Memory B cell (primary cell): ENCODE results near the gene ANKS4B.
"Not testable (repeated sequence)": the region's sequence is repeated elsewhere in the genome, so short reads cannot be mapped to it uniquely, and the experiment has no call there.

Experiments used
- ATAC-seq: fragments of 150-1000 bp; cut with Tn5 transposase; 2 replicates; pipeline ENCODE4 v1.10.0; 2021; ENCODE audit warnings: low read depth, mild to moderate bottlenecking, moderate library complexity
- DNase-seq, 2 donors: peaks; one replicate each; pipeline ENCODE4 v3.0.0; 2022; ENCODE audit warnings: low spot score in 2 of 2
- H3K27ac Mint-ChIP-seq: one replicate; pipeline ENCODE4 v1.8.0; 2022; ENCODE audit warnings: mild to moderate bottlenecking, moderate library complexity, mixed read lengths
- H3K27me3 Mint-ChIP-seq: one replicate; pipeline ENCODE4 v1.8.0; 2022; ENCODE audit warnings: mixed read lengths
- H3K36me3 Mint-ChIP-seq: one replicate; pipeline ENCODE4 v1.8.0; 2022; ENCODE audit warnings: mild to moderate bottlenecking, mixed read lengths
- H3K4me1 Mint-ChIP-seq: one replicate; pipeline ENCODE4 v1.8.0; 2022; ENCODE audit warnings: mixed read lengths
- H3K4me3 Mint-ChIP-seq: one replicate; pipeline ENCODE4 v1.8.0; 2022; ENCODE audit warnings: mild to moderate bottlenecking, moderate library complexity, mixed read lengths
- H3K9me3 Mint-ChIP-seq: one replicate; pipeline ENCODE4 v1.8.0; 2022; ENCODE audit warnings: mixed read lengths

The ANKS4B gene

GRCh38 chr16:21233521-21234150, at the start of gene ANKS4B:
ANKS4B (plus strand) TSS chr16:21233699; CDS start chr16:21233738, 39 bp downstream.
- no peaks in the 10 kb centered on the region for H3K36me3 Mint-ChIP-seq
- peaks cover 16% of the 10 kb centered on the region for H3K27me3 Mint-ChIP-seq
- H3K4me1 Mint-ChIP-seq, result no peaks in the 10 kb centered on the region
- DNase-seq, result no peak
- ATAC-seq, result no peak
- H3K9me3 Mint-ChIP-seq, result no peaks in the 10 kb centered on the region
- no peak within 1 kb of the TSS for H3K4me3 Mint-ChIP-seq
- no peak within 1 kb of the TSS for H3K27ac Mint-ChIP-seq

- no peak for DNase-seq
- H3K27me3 Mint-ChIP-seq, result no peaks in the 10 kb centered on the region
- ATAC-seq, result no peak
- H3K4me3 Mint-ChIP-seq, result no peak overlapping the region
- peak overlapping the region; percentile 74 for H3K27ac Mint-ChIP-seq
- H3K4me1 Mint-ChIP-seq, result peaks cover 11% of the 10 kb centered on the region
- H3K36me3 Mint-ChIP-seq, result peaks cover 33% of the 10 kb centered on the region
- H3K9me3 Mint-ChIP-seq, result peaks cover 12% of the 10 kb centered on the region
These were observed 49.5 kb upstream of the ANKS4B start for GRCh38 chr16:21183995-21184394.

- Mint-ChIP-seq H3K9me3 (peaks cover 12% of the 10 kb centered on the region), H3K27me3 (no peaks in the 10 kb centered on the region), H3K4me3 (no peak overlapping the region), H3K36me3 (peaks cover 29% of the 10 kb centered on the region), H3K27ac (peak overlapping the region; percentile 74), H3K4me1 (peaks cover 11% of the 10 kb centered on the region)
- ATAC-seq (peak; percentile 61), DNase-seq (no peak)
These were observed 48.7 kb upstream of the ANKS4B start for GRCh38 chr16:21184834-21185233.

GRCh38 chr16:21185659-21186325, 47.7 kb upstream of the ANKS4B start:
- H3K27me3 Mint-ChIP-seq, result no peaks in the 10 kb centered on the region
- DNase-seq (no peak), ATAC-seq (no peak)
- H3K36me3 Mint-ChIP-seq, result peaks cover 26% of the 10 kb centered on the region
- H3K9me3 Mint-ChIP-seq, result peaks cover 12% of the 10 kb centered on the region
- no peak overlapping the region for H3K27ac Mint-ChIP-seq
- peaks cover 11% of the 10 kb centered on the region for H3K4me1 Mint-ChIP-seq
- no peak overlapping the region for H3K4me3 Mint-ChIP-seq

GRCh38 chr16:21186326-21186691, 47.2 kb upstream of the ANKS4B start:
- Mint-ChIP-seq H3K27ac (no peak overlapping the region), H3K9me3 (peaks cover 12% of the 10 kb centered on the region), H3K4me3 (no peak overlapping the region), H3K4me1 (peaks cover 11% of the 10 kb centered on the region), H3K27me3 (no peaks in the 10 kb centered on the region), H3K36me3 (peaks cover 22% of the 10 kb centered on the region)
- ATAC-seq (no peak), DNase-seq (no peak)

- ATAC-seq (no peak), DNase-seq (no peak)
- Mint-ChIP-seq H3K9me3 (peaks cover 5% of the 10 kb centered on the region), H3K27me3 (no peaks in the 10 kb centered on the region), H3K4me3 (no peak overlapping the region), H3K4me1 (peaks cover 11% of the 10 kb centered on the region), H3K36me3 (peaks cover 4% of the 10 kb centered on the region), H3K27ac (no peak overlapping the region)
These were observed 44.2 kb upstream of the ANKS4B start for GRCh38 chr16:21189311-21189710.

- Mint-ChIP-seq H3K36me3 (no peaks in the 10 kb centered on the region), H3K4me1 (peaks cover 8% of the 10 kb centered on the region), H3K9me3 (no peaks in the 10 kb centered on the region), H3K27me3 (no peaks in the 10 kb centered on the region), H3K4me3 (no peak overlapping the region), H3K27ac (no peak overlapping the region)
- ATAC-seq, result no peak
- DNase-seq, result no peak
These were observed 43.5 kb upstream of the ANKS4B start for GRCh38 chr16:21190013-21190412.

- no peaks in the 10 kb centered on the region for H3K9me3 Mint-ChIP-seq
- no peaks in the 10 kb centered on the region for H3K36me3 Mint-ChIP-seq
- H3K4me1 Mint-ChIP-seq, result peaks cover 8% of the 10 kb centered on the region
- H3K27ac Mint-ChIP-seq, result no peak overlapping the region
- ATAC-seq, result no peak
- no peak overlapping the region for H3K4me3 Mint-ChIP-seq
- no peak for DNase-seq
- no peaks in the 10 kb centered on the region for H3K27me3 Mint-ChIP-seq
These were observed 42.9 kb upstream of the ANKS4B start for GRCh38 chr16:21190599-21190998.

GRCh38 chr16:21192991-21193390, 40.5 kb upstream of the ANKS4B start:
- Mint-ChIP-seq H3K36me3 (no peaks in the 10 kb centered on the region), H3K27ac (no peak overlapping the region)

GRCh38 chr16:21194771-21195301, 38.7 kb upstream of the ANKS4B start:
- H3K27ac Mint-ChIP-seq, result no peak overlapping the region
- H3K27me3 Mint-ChIP-seq, result peaks cover 5% of the 10 kb centered on the region
- ATAC-seq (no peak), DNase-seq (no peak)
- H3K4me1 Mint-ChIP-seq, result peaks cover 10% of the 10 kb centered on the region
- no peaks in the 10 kb centered on the region for H3K9me3 Mint-ChIP-seq
- H3K4me3 Mint-ChIP-seq, result no peak overlapping the region
- no peaks in the 10 kb centered on the region for H3K36me3 Mint-ChIP-seq

More at GRCh38 chr16:21192991-21193390, 40.5 kb upstream of the ANKS4B start:
- H3K9me3 Mint-ChIP-seq, result no peaks in the 10 kb centered on the region
- peaks cover 13% of the 10 kb centered on the region for H3K4me1 Mint-ChIP-seq
- no peak for DNase-seq
- H3K4me3 Mint-ChIP-seq, result no peak overlapping the region
- no peak for ATAC-seq
- H3K27me3 Mint-ChIP-seq, result no peaks in the 10 kb centered on the region

- not testable (repeated sequence) for H3K27me3 Mint-ChIP-seq, H3K36me3 Mint-ChIP-seq, H3K9me3 Mint-ChIP-seq, H3K4me1 Mint-ChIP-seq, H3K27ac Mint-ChIP-seq, ATAC-seq, H3K4me3 Mint-ChIP-seq, DNase-seq
These were observed 38.2 kb upstream of the ANKS4B start for GRCh38 chr16:21195330-21195729.

- peaks cover 10% of the 10 kb centered on the region for H3K4me1 Mint-ChIP-seq
- peaks cover 15% of the 10 kb centered on the region for H3K27me3 Mint-ChIP-seq
- H3K4me3 Mint-ChIP-seq, result no peak overlapping the region
- DNase-seq (no peak), ATAC-seq (peak; percentile 64)
- H3K27ac Mint-ChIP-seq, result no peak overlapping the region
- no peaks in the 10 kb centered on the region for H3K9me3 Mint-ChIP-seq
- no peaks in the 10 kb centered on the region for H3K36me3 Mint-ChIP-seq
These were observed 36.4 kb upstream of the ANKS4B start for GRCh38 chr16:21197112-21197511.

GRCh38 chr16:21197621-21198020, 35.9 kb upstream of the ANKS4B start:
- DNase-seq (no peak), ATAC-seq (no peak)
- Mint-ChIP-seq H3K4me3 (no peak overlapping the region), H3K36me3 (no peaks in the 10 kb centered on the region), H3K9me3 (no peaks in the 10 kb centered on the region), H3K27me3 (peaks cover 18% of the 10 kb centered on the region), H3K4me1 (peaks cover 10% of the 10 kb centered on the region), H3K27ac (no peak overlapping the region)

GRCh38 chr16:21199607-21200218, 33.8 kb upstream of the ANKS4B start:
- Mint-ChIP-seq H3K27me3 (peaks cover 18% of the 10 kb centered on the region), H3K4me1 (peaks cover 7% of the 10 kb centered on the region), H3K36me3 (no peaks in the 10 kb centered on the region), H3K4me3 (no peak overlapping the region), H3K9me3 (no peaks in the 10 kb centered on the region), H3K27ac (no peak overlapping the region)
- ATAC-seq (no peak), DNase-seq (no peak)
